HG03558 (cell line): ENCODE measurements around the gene PRM3.

Experiments
- ATAC-seq: cut with Tn5 transposase; IDR thresholded peaks from one replicate; pipeline ENCODE4 v1.9.1; 2021; ENCODE audit warnings: moderate number of reproducible peaks; ENCODE audit not compliant: unreplicated experiment; ENCODE audit errors: extremely low read depth

PRM3 gene

DNA sequence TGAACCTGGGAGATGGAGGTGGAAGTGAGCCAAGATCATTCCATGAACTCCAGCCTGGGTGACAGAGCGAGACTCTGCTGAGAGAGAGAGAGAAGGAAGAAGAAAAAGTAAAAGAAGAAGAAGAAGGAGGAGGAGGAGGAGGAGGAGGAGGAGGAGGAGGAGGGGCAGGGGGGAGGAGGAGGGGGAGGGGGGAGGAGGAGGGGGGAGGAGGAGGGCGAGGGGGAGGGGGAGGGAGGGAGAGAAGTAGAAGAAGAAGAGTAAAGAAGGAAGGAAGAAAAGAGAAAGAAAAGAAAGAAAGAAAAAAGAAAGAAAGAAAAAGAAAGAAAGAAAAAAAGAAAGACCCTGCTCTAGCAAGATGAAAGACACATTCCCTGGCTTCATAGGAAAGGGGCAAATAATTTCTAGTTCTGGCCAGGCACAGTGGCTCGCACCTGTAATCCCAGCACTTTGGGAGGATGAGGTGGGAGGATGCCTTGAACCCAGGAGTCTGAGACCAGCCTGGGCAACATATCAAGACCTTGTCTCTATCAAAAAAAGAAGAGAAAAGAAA, 41.1 kb downstream of the PRM3 start:
- no peak for ATAC-seq

DNA sequence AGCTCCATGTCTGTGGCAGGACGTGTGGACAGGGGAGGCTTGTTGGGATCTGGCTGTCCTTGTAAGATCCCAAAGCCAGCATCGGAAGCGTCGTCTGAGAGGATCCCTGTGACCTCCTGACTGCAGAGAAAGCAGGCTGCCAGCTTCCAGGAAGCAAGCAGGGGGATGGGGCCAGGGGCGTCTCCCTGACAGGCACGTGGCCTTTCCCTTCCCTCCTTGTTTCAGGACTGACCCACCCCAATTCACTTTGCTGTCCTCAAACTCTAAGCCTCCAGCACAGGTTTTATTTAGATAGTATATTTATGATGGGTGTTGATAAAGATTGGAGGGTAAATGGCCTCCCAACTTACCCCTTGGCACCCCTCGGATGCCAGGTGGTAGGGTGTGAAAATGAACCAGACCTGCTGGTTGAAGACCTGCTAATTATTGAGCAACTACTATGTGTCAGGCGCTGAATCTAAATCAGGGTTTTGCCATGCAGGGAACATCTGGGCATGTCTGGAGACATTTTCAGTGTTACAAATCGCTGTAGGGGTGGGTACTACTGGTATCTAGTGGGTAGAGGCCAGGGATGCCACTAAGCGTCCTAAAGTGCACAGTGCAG, 42.0 kb downstream of the PRM3 start:
- no peak for ATAC-seq

DNA sequence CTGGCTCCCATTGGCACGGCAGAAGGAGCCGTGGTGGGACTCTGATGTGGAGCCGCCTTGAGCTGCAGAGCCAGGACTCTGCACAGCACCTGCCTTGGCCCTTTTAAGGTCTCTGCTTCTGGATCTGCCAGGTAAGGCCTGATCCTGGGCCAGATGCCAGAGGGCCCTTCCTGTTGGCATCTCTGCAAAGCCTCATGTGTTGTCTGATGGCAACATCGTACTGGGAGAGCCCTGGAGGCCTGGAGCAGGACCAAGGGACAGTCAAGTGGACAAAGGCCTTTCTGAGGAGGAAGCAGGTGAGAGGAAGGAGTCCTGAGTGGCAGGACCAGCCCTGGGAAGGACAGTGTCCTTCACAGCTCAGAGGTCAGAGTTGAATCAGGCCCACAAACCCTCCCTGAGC, 43.5 kb downstream of the PRM3 start:
- no peak for ATAC-seq

DNA sequence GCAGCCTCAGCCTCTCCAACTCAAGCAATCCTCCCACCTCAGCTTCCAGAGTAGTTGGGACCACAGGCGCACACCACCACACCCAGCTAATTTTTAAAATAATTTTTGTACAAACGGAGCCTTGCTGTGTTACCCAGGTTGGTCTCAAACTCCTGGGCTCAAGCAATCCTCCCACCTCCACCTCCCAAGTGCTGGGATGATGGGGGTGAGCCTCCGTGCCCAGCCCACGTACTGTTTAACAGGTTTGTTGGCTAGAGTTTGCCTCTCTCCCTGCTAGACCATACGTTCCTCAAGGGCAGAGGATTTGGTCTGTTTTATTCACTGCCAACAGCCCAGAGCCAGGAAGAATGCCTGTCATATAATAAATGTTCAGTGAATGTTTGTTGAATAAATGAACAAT, 44.0 kb downstream of the PRM3 start:
- ATAC-seq = no peak

DNA sequence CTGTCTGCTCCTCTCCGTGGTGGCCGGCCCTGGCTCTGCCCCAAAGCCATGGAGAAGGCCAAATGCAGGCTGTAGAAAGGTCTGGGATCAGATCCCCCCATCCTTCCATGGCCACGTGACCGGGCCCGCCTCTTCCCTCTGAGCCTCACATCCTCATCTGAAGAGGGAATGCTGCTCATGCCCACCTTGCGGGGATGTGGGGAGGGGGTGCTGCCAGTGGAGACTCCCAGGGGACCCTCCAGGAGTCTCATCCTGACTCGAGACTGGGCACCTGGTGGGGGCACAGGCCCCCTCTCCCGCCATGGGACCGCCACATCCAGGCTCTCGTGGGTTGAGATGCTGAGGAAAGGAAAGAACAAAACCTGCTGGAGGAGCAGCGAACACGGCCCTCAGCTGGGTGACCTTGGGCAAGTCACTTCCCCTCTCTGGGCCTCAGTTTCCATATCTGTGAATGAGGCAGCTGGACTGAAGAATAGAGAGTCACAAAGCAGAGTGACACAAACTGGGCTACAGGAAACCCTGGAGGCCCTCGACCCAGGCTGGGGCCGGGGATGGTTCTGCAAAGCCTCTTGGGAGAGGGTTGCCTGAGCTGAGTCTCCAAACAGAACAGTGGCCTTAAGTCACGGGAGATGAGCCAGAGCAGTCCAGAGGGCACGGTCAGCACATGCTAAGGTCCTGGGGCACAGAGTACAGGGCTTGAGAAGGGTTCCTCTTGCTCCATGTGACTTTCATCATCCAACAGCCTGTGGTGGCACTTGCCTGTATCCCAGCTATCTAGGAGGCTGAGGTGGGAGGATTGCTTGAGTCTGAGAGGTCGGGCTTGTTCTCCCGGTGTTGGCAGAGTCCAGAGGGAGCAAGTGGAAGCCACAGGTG, 47.5 kb downstream of the PRM3 start:
- no peak for ATAC-seq

DNA sequence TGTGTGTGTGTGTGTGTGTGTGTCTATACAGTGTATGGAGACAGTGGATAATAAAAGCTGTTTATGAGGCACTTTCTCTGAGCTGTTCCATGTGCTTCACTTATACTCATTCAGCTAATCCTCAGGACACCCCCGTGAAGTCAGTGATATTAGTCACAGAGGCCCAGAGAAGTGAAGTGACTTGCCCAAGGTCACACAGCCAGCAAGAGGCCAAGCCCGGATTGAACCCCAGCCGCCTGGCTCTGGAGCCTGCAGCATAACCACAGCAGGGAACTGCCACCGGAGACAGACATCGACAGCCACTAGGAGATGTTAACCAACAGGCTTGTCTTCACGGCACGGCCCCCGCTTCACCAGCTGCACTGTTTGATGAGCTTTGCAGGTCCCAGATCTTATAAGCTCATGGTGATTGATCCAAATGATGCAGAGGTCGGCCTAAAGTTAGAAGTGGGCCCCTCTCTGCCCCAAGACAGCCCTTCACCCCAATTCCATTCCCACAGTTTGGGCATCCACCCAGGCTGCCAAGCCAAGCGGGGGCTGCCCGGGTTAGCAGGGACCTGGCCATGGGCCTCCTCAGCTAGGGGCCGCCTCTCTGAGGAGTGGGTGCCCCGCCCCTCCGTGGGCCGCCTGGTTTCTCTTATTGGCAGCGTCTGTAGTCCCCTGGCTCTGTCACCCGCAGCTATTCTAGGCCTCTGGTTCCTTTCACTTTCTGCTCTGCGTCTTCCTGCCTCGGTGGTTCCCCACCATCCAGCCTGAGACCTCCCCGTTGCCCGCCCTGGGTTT, 48.3 kb downstream of the PRM3 start:
- peak; percentile 79 for ATAC-seq

DNA sequence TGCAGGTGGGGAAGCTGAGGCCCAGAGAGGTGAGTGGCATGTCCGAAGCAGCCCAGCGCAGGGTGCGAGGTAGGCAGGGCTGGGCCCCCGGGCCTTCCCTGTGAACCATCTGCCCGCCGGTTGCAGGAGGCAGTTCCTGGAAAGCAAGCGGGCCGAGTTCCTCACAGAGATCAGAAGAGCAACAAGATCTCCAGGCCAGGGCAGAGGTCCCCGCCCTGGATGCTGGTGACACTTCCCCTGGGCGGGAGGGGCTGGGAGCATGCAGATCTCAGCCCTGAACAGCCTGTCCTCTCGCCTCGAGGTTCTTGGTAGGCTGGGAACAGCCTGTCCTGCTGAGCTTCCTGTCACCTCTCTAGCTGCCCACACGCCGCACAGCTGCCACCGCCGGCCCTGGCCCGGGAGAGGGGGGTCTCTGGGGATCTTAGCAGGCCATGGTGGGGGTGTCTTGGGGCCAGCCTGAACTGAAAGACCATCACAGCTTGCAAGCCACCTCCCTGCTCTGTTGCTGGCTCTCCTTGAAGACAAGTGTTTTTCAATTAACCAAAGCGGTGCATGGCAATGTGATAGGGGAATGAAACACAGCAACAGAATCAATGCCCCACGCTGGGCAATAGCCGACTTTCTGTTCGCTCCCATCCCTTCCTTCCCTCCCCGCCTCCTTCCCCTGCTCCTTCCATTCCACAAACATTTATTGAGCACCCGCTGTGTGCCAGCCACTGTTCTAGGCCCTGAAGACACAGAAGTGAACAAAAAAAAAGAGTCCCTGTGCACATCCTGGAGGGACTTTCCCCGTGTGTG, 49.1 kb downstream of the PRM3 start:
- no peak for ATAC-seq
